HL-60 (cell line): ENCODE results near the gene HSPA4L.

Source experiments
- DNase-seq, 2 experiments: peaks; one replicate each; pipeline ENCODE4 v3.0.0-alpha.2; 2010 to 2020; ENCODE audit warnings: low read depth in 1 of 2, low spot score in 1 of 2
- H3K27ac ChIP-seq: fragments of 250-450 bp; sonication (Bioruptor Pico); replicated peaks from 2 replicates; pipeline ENCODE4 v1.5.1; 2020; ENCODE audit warnings: mild to moderate bottlenecking, moderate library complexity
- H3K27me3 ChIP-seq: fragments of 250-450 bp; sonication (Bioruptor Pico); 2 replicates; pipeline ENCODE4 v1.5.1; 2021; ENCODE audit warnings: mild to moderate bottlenecking, moderate library complexity; ENCODE audit not compliant: insufficient read depth, poor library complexity, severe bottlenecking
- H3K4me3 ChIP-seq: replicated peaks from 2 replicates; pipeline ENCODE4 v1.5.1; 2011; ENCODE audit warnings: mild to moderate bottlenecking, control low read depth, low read length; ENCODE audit not compliant: insufficient read depth
- CTCF ChIP-seq: IDR thresholded peaks from one replicate; pipeline ENCODE4 v1.5.1; 2011; ENCODE audit warnings: low read length, control low read depth, inconsistent platforms; ENCODE audit not compliant: insufficient read depth
- GABPA ChIP-seq: IDR thresholded peaks from 2 replicates; pipeline ENCODE4 v1.6.1; 2012; ENCODE audit warnings: low read depth
- POLR2AphosphoS5 ChIP-seq: IDR thresholded peaks from 2 replicates; pipeline ENCODE4 v1.6.1; 2012; ENCODE audit warnings: low read depth
- REST ChIP-seq: IDR thresholded peaks from 2 replicates; pipeline ENCODE4 v1.6.1; 2012; ENCODE audit warnings: low read depth; ENCODE audit not compliant: insufficient replicate concordance
- SPI1 ChIP-seq: IDR thresholded peaks from 2 replicates; pipeline ENCODE4 v1.6.1; 2012; ENCODE audit warnings: low read depth, mild to moderate bottlenecking, borderline replicate concordance

The HSPA4L gene

GRCh38 chr4:127880763-127881562 is 98.8 kb downstream of the HSPA4L start, which contains the start of gene PLK4:
Gene PLK4 (plus strand): TSS chr4:127880893. CDS start chr4:127881135, 242 bp downstream.
- peak within 1 kb of the TSS; percentile 97 for H3K27ac ChIP-seq
- peak; percentile 89 to 98 for DNase-seq
- peak within 1 kb of the TSS; percentile 64 for H3K4me3 ChIP-seq
- no peak for TF ChIP-seq CTCF
- peak; percentile 77 for TF ChIP-seq POLR2AphosphoS5
- TF ChIP-seq SPI1 = no peak
- no peak for TF ChIP-seq REST
- TF ChIP-seq GABPA = peak; percentile 80; the same call in 1 of the 2 replicates
- no peaks in the 10 kb centered on the region for H3K27me3 ChIP-seq

- TF ChIP-seq POLR2AphosphoS5 = no peak
- H3K27ac ChIP-seq = peak overlapping the region; percentile 97
- H3K4me3 ChIP-seq = peak overlapping the region; percentile 64
- DNase-seq = no peak
- no peaks in the 10 kb centered on the region for H3K27me3 ChIP-seq
These were observed 99.4 kb downstream of the HSPA4L start for GRCh38 chr4:127881563-127881864.

GRCh38 chr4:127888559-127888958 is 106.4 kb downstream of the HSPA4L start:
- H3K4me3 ChIP-seq = no peak overlapping the region
- no peak for TF ChIP-seq POLR2AphosphoS5
- no peak for TF ChIP-seq GABPA
- TF ChIP-seq CTCF = no peak
- TF ChIP-seq REST = no peak
- TF ChIP-seq SPI1 = no peak
- no peak for DNase-seq

GRCh38 chr4:127889903-127890302 is 107.8 kb downstream of the HSPA4L start:
- TF ChIP-seq POLR2AphosphoS5 (no peak), SPI1 (no peak), REST (no peak), CTCF (no peak), GABPA (no peak)
- Histone ChIP-seq H3K27me3 (no peaks in the 10 kb centered on the region), H3K4me3 (no peak overlapping the region), H3K27ac (no peak overlapping the region)
- no peak for DNase-seq

More at GRCh38 chr4:127888559-127888958, 106.4 kb downstream of the HSPA4L start:
- no peak overlapping the region for H3K27ac ChIP-seq
- H3K27me3 ChIP-seq = no peaks in the 10 kb centered on the region
